ENCODE measurements around the gene C6orf47.

GRCh38 chr6:31706599-31706998 is 46.0 kb upstream of the C6orf47 start, which contains the start of gene LY6G6F:
- TF ChIP-seq POLR2A (IDR thresholded peaks at IDR 0.05) (no peak), CTCF (IDR thresholded peaks at IDR 0.05) (no peak), EP300 (IDR thresholded peaks at IDR 0.05) (no peak), POLR2AphosphoS5 (IDR thresholded peaks at IDR 0.05) (no peak)

Data from sigmoid colon (tissue), 4 donors.